NCI-H2227 treated with DMSO at 0.1 percent for 48 hours (cell line): ENCODE measurements around the gene NEDD9.

Experiments
- DNase-seq: peaks from one replicate; lab custom pipeline; 2025; lab: John Stamatoyannopoulos, UW

The NEDD9 gene

GRCh38 chr6:11235062-11235461 is 2.6 kb upstream of the NEDD9 start:
- DNase-seq, result no peak

DNA sequence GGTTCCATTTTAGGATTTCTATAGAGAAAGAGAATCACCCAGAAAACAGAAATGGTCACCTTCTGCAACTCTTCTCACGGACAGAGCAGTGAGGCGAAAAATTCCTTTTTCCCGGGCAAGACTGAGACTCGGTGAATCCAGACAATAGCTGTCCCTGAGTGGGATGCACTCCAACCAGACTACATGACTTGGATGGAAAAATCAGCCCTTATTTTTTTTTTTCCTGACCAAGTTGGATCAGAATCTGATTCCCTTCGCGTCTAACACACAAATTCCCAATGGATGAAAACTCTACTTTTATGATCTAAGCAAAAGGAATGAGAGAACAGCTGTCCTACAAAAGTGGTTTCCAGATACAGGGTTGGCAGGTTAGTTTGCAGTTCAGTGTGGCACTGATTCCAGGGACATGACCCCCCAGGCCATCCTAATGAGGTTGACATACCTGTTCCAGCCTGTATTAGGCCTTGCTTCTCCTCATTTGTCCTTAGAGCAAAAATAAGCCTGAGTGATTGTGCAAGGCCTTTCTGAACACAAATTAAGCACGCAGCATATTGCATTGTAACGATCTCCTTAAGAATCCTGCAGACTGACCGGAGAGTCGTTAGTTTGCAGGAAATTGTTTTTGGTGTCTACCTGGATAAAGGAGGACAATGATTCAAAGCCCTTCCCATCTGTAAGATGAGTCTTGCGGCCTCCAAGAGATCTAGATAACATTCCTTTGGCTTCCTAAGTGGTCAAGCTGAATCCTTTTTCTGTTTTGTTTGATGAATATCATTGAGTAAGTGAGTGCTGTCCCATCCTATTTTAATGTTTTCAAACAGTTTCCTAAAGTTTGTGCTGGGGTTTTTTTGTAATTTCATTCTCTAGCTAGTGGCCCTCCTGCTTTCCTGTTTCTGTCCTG is 1.5 kb upstream of the NEDD9 start:
- no peak for DNase-seq

GRCh38 chr6:11232770-11233626 is 530 bp upstream of the NEDD9 start:
- peak; percentile 80 for DNase-seq

DNA sequence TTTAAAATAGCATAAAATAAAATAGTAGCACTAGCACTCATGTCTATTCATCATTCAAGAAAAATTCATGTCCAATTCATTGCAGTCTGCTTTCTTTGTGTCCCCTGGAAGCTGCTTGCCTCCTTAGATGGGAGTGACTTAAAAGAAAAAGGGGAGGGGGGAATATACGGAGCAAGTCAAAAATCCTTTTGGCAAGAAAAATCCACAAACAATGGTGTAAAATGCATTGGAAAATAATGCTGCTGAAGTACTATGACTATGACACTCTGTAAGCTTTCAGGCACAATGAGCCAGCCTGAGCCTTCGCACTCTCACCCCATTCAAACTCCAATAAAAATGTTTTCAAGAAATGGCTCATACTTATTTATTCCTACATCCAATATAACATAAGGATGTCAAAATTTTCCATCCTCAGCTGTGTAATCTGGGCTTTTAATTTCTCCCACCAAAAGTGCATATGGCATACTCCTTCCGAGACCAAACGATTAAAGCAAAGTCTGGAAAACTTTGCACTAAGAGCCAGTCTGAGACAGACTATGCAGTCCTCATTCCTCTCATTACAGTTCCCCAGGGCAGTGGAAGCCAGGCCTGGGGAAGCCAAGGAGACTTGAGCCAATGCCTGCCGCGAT is 790 bp downstream of the NEDD9 start:
- no peak for DNase-seq

GRCh38 chr6:11231108-11231463 is 1.4 kb downstream of the NEDD9 start:
- no peak for DNase-seq

DNA sequence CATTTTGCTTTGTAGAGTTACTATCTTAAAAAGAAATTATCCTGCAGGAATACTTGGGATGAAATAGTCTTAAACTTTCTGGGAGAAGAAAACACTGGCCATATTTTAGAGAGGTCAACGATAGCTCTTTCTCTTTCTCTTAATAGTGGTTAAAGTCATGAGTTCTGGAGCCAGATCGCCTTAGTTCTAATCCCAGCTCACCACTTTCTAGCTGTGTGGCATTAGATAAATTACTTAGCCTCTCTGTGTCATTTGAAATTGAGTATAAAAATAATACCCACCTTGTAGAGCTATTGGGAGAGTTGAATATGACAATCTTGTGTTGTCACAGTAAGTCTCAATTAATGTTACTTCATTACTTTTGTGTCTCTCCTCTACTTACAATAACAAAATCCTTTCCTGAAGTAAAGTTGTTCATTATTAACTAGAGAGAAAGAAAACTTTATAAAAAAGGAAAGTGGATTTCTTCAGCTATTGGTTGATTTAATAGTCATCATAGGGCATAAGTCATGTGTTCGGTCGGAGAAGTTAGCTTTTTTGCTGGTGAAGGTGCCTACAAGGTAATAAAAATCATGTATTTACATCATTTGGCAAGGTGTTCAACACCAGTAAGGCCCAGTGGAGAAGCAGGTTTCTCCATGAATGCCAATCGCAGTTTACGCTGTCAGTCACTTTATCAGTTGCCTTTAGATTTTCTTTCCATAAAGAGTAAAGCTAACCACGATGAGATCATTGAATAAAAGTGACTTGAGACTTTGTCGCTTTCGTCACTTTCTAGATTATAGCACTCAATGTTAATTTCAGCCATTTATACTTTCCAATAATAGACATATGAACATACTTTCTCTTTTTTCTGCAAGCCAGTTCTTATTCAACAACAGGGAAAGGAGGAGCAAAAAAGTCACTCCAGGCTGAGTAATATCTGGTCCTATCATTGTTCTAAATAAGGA is 2.0 kb downstream of the NEDD9 start:
- DNase-seq, result no peak

- no peak for DNase-seq
These were observed 2.8 kb downstream of the NEDD9 start for GRCh38 chr6:11229655-11230046.

- no peak for DNase-seq
These were observed 3.4 kb downstream of the NEDD9 start for GRCh38 chr6:11228935-11229654.

GRCh38 chr6:11227698-11228097 is 4.8 kb downstream of the NEDD9 start:
- DNase-seq, result no peak

GRCh38 chr6:11226005-11226404 is 6.5 kb downstream of the NEDD9 start:
- no peak for DNase-seq

DNA sequence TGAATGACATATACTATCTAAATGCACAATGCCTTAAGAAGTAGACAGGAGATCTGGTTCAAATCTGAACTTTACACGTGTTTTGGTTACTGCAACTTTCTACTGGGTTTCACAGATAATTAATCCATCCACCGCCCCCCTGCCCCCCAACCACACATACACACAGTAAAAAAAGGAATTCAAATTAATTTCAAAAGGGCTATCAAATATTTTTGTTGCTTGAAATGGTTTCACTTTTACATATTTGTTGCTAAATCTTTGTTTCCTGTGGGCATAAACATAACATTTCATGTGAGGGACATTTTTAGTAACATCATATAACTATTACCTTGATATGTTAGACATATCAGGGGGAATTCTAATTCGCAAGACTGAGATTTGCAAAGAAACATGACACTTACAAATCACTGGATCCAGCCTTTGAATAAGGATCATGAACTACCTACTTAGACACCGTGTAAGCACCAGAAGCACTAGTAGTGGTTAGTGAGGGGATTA is 7.5 kb downstream of the NEDD9 start:
- DNase-seq, result no peak

- no peak for DNase-seq
These were observed 8.1 kb downstream of the NEDD9 start for GRCh38 chr6:11224252-11224965.

DNA sequence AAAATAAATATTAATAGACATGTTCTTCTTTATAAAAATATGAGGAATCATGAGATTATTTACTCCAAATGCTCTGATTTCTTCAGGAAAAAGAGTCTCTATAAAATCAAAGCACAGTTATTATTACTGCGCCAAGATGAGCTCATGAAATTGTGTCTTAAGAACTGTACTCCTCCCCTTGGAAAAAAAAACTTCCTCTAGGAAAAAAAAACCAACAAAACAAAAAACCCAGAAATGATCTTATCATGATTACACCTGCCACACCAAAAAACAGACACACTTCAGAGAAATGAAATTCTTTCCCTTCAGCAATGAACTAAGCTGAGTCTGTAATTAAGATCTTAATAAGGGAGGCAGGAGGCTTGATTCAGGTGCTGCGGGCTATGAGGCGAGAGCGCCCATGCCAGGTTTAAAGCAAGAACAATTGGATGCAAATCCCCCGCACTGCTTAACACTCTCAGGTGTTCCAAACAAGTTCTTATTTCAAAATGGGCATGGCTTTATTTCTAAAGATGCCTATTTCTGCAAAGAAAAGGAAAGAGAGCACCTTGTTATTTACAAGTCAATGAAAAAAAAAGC is 9.1 kb downstream of the NEDD9 start:
- no peak for DNase-seq

- no peak for DNase-seq
These were observed 9.8 kb downstream of the NEDD9 start for GRCh38 chr6:11222385-11223277.

GRCh38 chr6:11221623-11222384 is 10.7 kb downstream of the NEDD9 start:
- no peak for DNase-seq

GRCh38 chr6:11219400-11219834 is 13.1 kb downstream of the NEDD9 start:
- no peak for DNase-seq

DNA sequence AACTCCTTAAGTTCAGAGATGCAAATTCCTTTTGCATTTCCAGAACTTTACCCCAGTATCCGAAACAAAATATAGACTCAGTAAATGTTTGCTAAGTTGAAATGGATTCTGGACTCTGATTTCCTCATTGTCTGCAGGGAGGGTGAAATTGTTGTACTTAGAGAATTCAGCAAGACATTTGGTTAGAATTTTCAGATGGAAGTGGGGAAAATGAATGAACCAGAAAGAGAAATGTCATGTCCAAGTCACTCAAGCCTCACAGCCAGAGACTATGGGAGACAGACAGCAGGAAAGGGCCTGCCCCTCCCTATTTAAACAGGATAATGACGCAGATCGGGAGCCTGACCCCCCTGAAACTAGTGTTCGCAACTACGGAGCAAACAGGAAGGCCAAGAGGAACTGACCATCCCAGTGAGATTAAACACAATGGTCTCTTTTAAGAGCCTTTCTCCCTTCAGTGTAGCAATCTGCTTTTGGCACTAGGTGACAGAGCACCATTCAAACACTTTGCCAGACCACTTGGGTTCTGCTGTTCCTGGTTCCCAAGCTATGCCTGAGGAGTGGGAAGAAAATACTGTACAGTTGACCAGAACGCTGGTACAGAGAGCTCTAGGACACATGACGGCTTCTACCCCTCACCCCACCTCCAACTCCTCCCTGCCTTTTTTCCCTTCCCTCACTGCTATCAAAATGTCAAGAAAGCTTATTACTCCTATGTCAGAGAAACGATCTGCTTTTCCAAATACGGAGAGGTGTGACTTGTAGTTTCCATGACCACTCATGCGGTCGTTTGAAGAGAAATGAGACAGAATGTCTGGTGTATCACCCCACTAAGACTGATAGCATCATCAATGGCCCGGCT is 13.7 kb downstream of the NEDD9 start:
- DNase-seq, result no peak
